Activated CD8-positive, alpha-beta T cell treated with anti-CD3 and anti-CD28 coated beads for 36 hours (primary cell): ENCODE data around the gene ZNF467. TPM values are rescaled to one million over a fixed set of nuclear protein-coding genes. Genes with fewer than 3 reads are reported as not detected.

Experiments used
- ATAC-seq: fragments of 200-7000 bp; cut with Tn5 transposase; one replicate; pipeline ENCODE4 v1.10.0; 2021; ENCODE audit warnings: mild to moderate bottlenecking, moderate library complexity
- CTCF ChIA-PET: fragments of 350-600 bp; sonication (Branson Sonifier 250); formaldehyde crosslinking; loops from one replicate; lab custom pipeline; 2021; ENCODE audit warnings: antibody characterized with exemption; lab: Charles Lee
- POLR2A ChIA-PET: fragments of 350-600 bp; sonication (Branson Sonifier 250); formaldehyde crosslinking; loops from one replicate; lab custom pipeline; 2021; ENCODE audit warnings: antibody characterized with exemption; lab: Charles Lee
- DNase-seq: peaks from one replicate; pipeline ENCODE4 v3.0.0-alpha.2; 2020
- H3K27ac Mint-ChIP-seq: one replicate; pipeline ENCODE4 v1.8.0; 2021; ENCODE audit warnings: mild to moderate bottlenecking, mixed read lengths
- H3K27me3 Mint-ChIP-seq: one replicate; pipeline ENCODE4 v1.8.0; 2021; ENCODE audit warnings: mixed read lengths
- H3K36me3 Mint-ChIP-seq: one replicate; pipeline ENCODE4 v1.8.0; 2021; ENCODE audit warnings: low read depth, mixed read lengths
- H3K4me1 Mint-ChIP-seq: one replicate; pipeline ENCODE4 v1.8.0; 2021; ENCODE audit warnings: low read depth, mixed read lengths
- H3K4me3 Mint-ChIP-seq: one replicate; pipeline ENCODE4 v1.8.0; 2021; ENCODE audit warnings: mild to moderate bottlenecking, moderate library complexity, mixed read lengths
- H3K9me3 Mint-ChIP-seq: one replicate; pipeline ENCODE4 v1.8.0; 2021; ENCODE audit warnings: mixed read lengths
- intact Hi-C: fragments of 100-400 bp; cut with micrococcal nuclease; formaldehyde crosslinking; loops from one replicate; pipeline ENCODE4 v1.10.0; 2022
- total RNA-seq, 2 experiments: library from RNA; stranded (reverse); gene quantifications; one replicate each; pipeline ENCODE4 v1.2.3, GENCODE V29; 2021
- TF ChIP-seq, protein P1 (sequence below): fragments of 200-600 bp; IDR thresholded peaks from one replicate; pipeline ENCODE4 v1.8.0; 2022; ENCODE audit warnings: antibody characterized with exemption, mild to moderate bottlenecking

Gene ZNF467
- total RNA-seq, 2 experiments from 2014 or later = 0.09 TPM; not detected in 1

DNA sequence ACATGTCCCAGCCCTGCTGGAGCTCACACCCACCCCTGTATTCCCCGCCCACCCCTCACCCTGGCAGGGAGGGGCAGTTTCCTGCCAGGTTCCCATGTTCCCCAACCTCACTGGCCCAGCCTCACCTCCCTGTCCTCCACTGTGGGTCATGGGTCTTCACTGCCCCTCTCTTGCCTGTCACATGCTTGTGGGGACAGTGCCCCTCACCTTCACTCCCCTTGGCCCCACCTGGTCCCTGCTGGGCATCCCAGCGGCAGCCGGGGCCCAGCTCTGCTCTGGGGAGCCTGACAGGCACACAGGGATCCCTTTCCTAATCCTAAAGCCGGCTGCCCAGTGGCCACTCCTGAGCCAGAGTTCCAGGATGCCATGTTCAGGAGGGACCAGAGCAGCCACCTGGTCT is 43.4 kb upstream of the ZNF467 start:
- POLR2A ChIA-PET = no interaction called here
- Mint-ChIP-seq H3K27me3 (no peaks in the 10 kb centered on the region), H3K4me3 (no peak overlapping the region), H3K36me3 (no peaks in the 10 kb centered on the region), H3K27ac (no peak overlapping the region), H3K9me3 (no peaks in the 10 kb centered on the region), H3K4me1 (peaks cover 7% of the 10 kb centered on the region)
- DNase-seq = no peak
- TF ChIP-seq, protein P1, sequence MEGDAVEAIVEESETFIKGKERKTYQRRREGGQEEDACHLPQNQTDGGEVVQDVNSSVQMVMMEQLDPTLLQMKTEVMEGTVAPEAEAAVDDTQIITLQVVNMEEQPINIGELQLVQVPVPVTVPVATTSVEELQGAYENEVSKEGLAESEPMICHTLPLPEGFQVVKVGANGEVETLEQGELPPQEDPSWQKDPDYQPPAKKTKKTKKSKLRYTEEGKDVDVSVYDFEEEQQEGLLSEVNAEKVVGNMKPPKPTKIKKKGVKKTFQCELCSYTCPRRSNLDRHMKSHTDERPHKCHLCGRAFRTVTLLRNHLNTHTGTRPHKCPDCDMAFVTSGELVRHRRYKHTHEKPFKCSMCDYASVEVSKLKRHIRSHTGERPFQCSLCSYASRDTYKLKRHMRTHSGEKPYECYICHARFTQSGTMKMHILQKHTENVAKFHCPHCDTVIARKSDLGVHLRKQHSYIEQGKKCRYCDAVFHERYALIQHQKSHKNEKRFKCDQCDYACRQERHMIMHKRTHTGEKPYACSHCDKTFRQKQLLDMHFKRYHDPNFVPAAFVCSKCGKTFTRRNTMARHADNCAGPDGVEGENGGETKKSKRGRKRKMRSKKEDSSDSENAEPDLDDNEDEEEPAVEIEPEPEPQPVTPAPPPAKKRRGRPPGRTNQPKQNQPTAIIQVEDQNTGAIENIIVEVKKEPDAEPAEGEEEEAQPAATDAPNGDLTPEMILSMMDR = no peak
- CTCF ChIA-PET = no interaction called here
- intact Hi-C loops = no loop called here
- ATAC-seq = no peak

DNA sequence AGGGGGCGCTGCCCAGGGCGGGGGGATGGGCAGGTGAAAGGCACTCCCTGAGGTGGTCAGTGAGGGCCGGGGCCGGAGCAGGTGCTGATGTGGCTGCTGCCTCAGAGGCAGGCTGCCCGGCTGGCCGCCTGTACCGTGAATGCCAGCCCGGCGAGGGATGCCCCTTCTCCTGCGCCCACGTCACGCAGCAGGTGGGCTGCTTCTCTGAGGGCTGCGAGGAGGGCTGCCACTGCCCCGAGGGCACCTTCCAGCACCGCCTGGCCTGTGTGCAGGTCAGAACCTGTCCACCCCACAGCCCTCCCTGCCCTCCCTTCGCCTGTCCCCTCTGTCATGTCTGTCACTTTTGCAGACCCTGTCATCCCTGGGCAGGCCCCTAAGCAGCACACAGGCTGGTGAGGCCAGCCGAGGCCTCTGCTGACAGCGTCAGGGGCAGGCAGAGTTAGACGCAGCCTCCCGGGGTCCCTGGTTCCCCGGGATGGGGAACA is 42.9 kb upstream of the ZNF467 start:
- POLR2A ChIA-PET = no interaction called here
- no peaks in the 10 kb centered on the region for H3K9me3 Mint-ChIP-seq
- H3K4me1 Mint-ChIP-seq = peaks cover 7% of the 10 kb centered on the region
- TF ChIP-seq, protein P1 = no peak
- no peaks in the 10 kb centered on the region for H3K27me3 Mint-ChIP-seq
- no peaks in the 10 kb centered on the region for H3K36me3 Mint-ChIP-seq
- H3K4me3 Mint-ChIP-seq = no peak overlapping the region
- intact Hi-C loops = no loop called here
- no peak overlapping the region for H3K27ac Mint-ChIP-seq
- ATAC-seq (no peak), DNase-seq (no peak)
- CTCF ChIA-PET = no interaction called here

DNA sequence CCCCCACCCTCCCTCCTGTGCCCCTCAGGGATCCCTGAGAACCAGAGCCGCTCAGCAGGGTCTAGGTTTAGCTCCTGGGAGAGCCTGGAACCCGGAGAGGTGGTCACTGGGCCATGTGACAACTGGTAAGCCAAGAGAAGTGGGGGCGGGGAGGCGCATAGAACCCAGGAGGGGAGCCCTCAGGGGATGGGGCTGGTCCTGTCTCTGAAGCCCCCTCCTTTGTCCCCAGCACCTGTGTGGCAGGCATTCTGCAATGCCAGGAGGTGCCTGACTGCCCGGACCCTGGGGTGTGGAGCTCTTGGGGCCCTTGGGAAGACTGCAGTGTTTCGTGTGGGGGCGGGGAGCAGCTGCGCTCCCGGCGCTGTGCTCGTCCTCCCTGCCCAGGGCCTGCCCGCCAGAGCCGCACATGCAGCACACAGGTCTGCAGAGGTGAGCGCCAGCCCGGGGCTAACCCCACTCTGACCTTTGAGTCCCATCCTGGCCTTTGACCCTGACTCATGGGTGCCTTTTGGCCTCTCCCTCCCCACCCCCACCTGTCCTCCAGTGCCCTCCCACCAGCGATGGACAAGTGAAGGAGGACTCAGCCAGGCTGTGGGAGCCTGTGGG is 42.4 kb upstream of the ZNF467 start:
- TF ChIP-seq, protein P1 = no peak
- Mint-ChIP-seq H3K27me3 (no peaks in the 10 kb centered on the region), H3K36me3 (no peaks in the 10 kb centered on the region), H3K9me3 (no peaks in the 10 kb centered on the region), H3K27ac (no peak overlapping the region), H3K4me3 (no peak overlapping the region), H3K4me1 (peaks cover 7% of the 10 kb centered on the region)
- ChIA-PET CTCF (interaction anchor here (0.6 kb wide), 1 partner anchor 16 kb away, joined by 3 read pairs; no protein-coding TSS in a partner anchor), POLR2A (no interaction called here)
- ATAC-seq = no peak
- DNase-seq = no peak
- intact Hi-C loops = no loop called here

DNA sequence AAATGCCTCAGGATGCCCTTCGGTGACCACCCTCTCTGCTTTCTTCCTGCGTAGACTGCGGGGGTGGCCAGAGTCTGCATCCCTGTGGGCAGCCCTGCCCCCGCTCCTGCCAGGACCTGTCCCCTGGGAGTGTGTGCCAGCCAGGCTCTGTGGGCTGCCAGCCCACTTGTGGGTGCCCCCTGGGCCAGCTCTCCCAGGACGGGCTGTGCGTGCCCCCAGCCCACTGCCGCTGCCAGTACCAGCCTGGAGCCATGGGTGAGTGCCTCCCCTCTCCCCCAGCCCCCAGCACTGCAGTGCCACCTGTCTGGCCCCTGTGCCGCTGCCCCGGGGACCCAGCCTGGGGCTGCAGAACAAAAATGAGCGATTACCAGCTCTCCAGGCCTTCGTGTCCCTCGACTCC is 41.7 kb upstream of the ZNF467 start:
- DNase-seq (no peak), ATAC-seq (no peak)
- Mint-ChIP-seq H3K27ac (no peak overlapping the region), H3K4me3 (no peak overlapping the region), H3K36me3 (no peaks in the 10 kb centered on the region), H3K4me1 (peaks cover 7% of the 10 kb centered on the region), H3K27me3 (no peaks in the 10 kb centered on the region), H3K9me3 (no peaks in the 10 kb centered on the region)
- intact Hi-C loops = no loop called here
- ChIA-PET POLR2A (no interaction called here), CTCF (interaction anchor here (0.6 kb wide), 1 partner anchor 15 kb away, joined by 3 read pairs; no protein-coding TSS in a partner anchor)
- TF ChIP-seq, protein P1 = no peak

DNA sequence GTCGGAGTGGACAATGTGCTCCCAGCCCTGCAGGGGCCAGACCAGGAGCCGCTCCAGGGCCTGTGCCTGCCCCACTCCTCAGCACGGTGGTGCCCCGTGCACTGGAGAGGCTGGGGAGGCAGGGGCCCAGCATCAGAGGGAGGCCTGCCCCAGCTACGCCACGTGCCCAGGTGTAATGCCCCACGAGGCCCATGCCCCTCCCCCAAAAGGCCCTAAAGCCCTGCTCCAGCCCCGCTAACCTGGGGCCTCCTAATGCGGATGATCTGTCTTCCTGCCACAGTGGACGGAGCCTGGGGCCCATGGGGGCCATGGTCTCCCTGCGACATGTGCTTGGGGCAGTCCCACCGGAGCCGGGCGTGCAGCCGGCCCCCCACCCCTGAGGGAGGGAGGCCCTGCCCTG is 41.1 kb upstream of the ZNF467 start:
- no peaks in the 10 kb centered on the region for H3K27me3 Mint-ChIP-seq
- intact Hi-C loops = no loop called here
- H3K36me3 Mint-ChIP-seq = no peaks in the 10 kb centered on the region
- DNase-seq (no peak), ATAC-seq (no peak)
- H3K27ac Mint-ChIP-seq = no peak overlapping the region
- no peak overlapping the region for H3K4me3 Mint-ChIP-seq
- ChIA-PET CTCF (interaction anchor here (1.1 kb wide), 1 partner anchor 20 kb away, joined by 3 read pairs; no protein-coding TSS in a partner anchor), POLR2A (no interaction called here)
- H3K4me1 Mint-ChIP-seq = peaks cover 7% of the 10 kb centered on the region
- TF ChIP-seq, protein P1 = no peak
- no peaks in the 10 kb centered on the region for H3K9me3 Mint-ChIP-seq
